Midbrain (tissue), 1 donor: ENCODE measurements around the gene NDUFB2.
"Not testable (repeated sequence)": the region's sequence is repeated elsewhere in the genome, so short reads cannot be mapped to it uniquely, and the experiment has no call there.

Source experiments
- DNase-seq: peaks from one replicate; lab custom pipeline; 2025; lab: John Stamatoyannopoulos, UW

Gene NDUFB2

DNA sequence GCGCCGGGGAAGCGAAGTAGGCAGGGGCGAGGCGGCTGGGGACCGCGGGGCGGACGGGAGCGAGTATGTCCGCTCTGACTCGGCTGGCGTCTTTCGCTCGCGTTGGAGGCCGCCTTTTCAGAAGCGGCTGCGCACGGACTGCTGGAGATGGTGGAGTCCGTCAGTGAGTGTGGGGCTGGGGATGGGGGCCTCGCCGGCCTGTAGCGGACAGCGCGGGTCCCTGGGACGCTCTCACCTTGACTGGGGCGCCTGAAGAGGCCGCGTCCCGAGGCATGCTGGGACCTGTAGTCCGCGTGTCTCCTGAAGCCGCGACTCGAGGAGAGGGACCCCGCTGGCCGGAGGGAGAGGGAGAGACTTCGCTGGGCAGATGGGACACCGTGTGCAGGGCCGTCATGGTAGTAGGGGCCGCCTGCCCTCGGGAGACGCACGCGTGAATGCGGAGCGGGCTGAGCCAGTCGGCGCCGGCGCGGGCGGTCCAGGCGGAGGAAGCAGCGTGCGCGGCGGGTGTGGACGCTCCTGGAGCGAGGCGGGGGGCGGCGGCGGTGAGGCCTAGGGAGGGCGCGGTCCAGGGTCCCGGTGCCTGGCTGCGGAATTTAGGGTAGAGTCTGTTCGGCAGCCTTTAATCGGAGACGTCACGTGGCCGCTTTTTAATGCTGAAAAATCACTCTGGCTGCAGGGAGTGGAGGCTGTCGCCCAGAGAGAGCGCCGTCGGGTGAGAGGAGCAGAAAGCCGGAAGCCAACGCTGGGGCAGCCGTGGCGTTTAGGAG, at the start of gene NDUFB2:
TSS of gene NDUFB2 (plus strand) at position 29 of the 767 bp plus-strand sequence. CDS start at position 66, 37 bp downstream.
- DNase-seq = peak; percentile 93

DNA sequence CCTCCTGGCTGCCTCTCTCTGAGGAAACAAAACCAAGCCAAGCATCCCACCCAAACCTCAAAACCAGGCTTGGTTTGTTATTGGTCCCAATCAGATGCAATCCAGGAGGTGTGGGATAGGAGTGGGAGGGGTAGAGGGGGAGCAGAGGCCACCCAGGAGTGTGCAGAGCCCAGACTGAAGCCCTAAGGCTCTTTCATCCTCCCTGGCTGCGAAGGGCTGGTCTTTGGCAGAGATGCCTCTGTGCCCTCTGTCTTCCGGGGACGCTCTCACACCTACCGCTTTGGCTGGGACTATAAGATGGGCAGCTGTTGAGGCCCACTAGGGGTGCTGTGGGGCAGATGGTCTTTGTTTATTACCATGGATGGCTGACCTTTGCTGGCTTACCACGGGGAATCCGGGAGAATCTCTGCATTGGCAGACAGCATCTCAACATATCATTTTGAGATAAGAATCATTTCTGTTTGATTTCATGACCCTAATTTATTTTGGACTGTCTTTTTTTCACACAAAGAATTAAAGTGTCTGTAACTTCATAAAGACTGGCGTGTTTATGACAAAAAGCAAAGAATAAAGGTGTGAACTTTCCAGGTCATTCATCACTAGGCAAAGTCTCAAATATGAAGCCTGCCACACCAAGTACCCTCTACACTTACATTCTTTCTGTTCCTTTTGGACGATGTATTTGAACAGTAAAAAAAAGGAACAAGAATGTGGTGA, 49.4 kb upstream of the NDUFB2 start:
- peak; percentile 34 for DNase-seq

DNA sequence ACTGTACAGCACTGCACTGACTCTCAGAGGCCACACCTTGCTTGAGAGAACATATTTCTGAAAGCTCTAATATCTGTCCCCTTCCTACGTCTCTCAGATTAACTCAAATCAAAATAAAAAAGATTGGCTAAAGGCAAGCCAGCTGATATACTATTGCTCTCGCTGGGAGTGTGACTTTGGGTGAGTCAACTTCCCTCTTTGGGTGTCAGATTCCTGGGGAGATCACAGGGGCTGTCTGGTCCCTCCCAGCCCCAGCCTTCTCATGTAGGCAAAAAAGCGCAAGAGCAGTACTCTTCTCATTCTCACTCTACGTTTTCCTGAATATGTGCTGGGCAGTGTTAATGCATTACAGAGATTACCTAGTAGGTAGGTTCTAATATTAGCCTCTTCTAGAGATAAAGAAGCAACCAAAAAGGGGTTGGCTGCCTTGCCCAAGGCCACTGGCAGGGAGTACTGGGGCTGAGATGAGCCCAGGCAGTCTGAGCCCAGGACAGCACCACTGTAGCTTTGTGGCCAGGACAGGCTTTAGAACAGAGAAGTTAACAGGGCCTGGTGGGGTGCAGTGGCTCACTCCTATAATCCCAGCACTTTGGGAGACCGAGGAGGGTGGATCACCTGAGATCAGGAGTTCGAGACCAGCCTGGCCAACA, 46.8 kb upstream of the NDUFB2 start:
- no peak for DNase-seq

GRCh38 chr7:140650367-140650766, 46.1 kb upstream of the NDUFB2 start:
- DNase-seq = no peak

DNA sequence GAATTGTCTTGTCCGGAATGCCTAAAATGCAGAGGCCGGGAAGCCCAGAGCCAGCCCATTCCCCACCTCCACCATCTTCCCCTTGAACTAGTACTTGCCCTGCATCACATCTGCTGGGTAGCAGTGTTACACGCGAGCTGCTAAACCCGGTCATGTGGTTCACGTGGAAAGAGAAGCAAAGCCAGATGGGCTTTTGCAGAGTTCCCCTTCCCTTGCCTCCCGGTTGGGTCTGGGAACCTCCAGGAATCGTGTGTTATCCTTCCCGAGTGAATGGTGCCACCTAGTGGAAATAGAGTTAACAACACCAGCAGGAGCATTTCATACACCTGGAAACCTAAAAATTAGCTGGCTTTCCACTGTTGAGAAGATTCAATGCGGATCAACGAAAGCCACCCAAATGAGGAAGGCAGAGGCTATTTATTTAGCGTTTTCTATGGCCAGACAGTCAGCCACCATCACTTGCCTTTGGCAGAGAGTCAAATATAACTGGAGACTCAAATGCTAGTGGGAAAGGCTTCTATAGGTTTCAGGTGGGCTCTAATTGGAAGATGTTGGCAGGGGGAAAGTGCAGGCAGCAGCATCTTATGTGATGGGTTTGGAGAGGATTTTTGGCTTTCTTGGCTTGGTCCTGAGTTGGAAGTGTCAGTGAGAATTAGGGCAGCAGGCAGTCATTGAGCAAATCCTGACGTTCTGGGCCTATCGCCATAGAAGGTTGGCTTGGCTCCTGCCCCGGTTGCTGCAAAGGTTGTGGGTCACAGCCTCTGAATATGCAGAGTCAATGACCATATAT, 43.0 kb upstream of the NDUFB2 start:
- peak; percentile 82 for DNase-seq

DNA sequence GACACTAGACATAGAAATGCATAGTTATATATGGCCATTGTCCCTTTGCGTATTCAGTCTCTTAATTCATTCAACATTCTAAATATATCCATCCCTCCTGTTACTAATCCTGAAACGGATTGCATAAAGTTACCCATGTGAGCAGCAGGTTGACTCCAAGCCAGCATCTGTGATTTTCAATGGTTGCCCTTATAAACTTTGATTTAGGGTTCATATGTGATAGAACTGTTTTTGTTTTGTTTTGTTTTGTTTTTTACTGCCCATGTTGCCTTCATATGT, 42.5 kb upstream of the NDUFB2 start:
- DNase-seq = no peak

GRCh38 chr7:140654661-140655060, 41.8 kb upstream of the NDUFB2 start:
- no peak for DNase-seq

- no peak for DNase-seq
Measured at GRCh38 chr7:140655511-140656408, 40.7 kb upstream of the NDUFB2 start.

- DNase-seq = peak; percentile 21
Measured at GRCh38 chr7:140656548-140657515, 39.7 kb upstream of the NDUFB2 start.

- no peak for DNase-seq
Measured at GRCh38 chr7:140657891-140658290, 38.6 kb upstream of the NDUFB2 start.

- no peak for DNase-seq
Measured at GRCh38 chr7:140659856-140660255, 36.7 kb upstream of the NDUFB2 start.

GRCh38 chr7:140661124-140661523, 35.4 kb upstream of the NDUFB2 start:
- no peak for DNase-seq

DNA sequence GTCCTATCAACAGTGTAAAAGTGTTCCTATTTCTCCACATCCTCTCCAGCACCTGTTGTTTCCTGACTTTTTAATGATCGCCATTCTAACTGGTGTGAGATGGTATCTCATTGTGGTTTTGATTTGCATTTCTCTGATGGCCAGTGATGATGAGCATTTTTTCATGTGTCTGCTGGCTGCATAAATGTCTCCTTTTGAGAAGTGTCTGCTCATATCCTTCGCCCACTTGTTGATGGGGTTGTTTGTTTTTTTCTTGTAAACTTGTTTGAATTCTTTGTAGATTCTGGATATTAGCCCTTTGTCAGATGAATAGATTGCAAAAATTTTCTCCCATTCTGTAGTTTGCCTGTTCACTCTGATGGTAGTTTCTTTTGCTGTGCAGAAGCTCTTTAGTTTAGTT, 33.6 kb upstream of the NDUFB2 start:
- DNase-seq = not testable (repeated sequence)

DNA sequence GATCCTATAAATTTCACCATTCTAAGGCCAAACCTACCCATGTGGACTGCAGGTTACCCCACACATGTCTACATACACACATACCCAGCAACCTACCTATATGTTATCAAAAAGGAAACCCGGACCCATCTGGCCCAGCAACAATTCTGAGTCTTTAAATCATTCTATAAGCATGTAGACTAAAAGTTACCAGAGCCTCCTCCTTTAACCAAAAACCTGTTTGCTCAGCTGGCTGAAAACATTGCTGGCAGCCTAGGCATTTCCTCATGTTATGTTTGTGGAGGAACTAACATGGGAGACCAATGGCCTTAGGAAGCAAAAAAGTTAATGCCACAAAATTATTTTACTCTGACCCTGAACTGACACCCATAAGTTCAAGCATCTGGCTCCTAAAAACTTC, 29.0 kb upstream of the NDUFB2 start:
- DNase-seq = no peak

GRCh38 chr7:140668641-140669040, 27.9 kb upstream of the NDUFB2 start:
- DNase-seq = no peak

DNA sequence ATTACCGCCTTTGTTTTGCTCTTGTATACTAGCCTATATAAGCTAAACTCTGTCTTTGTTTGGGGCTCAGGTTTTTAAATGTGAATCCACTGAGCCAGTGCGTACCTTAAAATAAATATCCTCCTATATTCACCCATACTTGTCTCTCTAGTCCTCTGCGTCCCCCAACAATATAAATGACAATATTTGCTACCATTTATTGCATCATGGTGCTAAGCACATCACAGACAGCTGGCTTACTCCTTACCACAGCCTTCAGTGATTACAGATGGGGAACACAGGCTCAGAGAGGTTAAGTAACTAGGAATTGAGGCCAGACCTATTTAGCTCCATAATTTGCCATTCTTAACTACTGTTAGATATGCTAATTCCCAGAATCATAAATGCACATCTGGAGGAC, 27.2 kb upstream of the NDUFB2 start:
- no peak for DNase-seq

DNA sequence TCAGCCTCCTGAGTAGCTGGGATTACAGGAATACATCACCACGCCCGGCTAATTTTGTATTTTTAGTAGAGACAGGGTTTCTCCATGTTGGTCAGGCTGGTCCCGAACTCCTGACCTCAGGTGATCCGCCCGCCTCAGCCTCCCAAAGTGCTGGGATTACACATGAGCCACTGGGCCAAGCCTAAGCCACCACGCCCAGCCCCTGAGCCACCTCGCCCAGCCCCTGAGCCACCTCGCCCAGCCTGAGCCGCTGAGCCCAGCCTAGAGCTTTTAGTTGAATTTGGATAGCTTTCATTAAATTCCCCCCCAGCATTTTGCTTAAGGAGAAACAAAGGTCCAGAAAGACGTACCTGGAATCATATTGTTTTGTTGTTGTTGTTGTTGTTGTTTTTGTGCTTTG, 26.6 kb upstream of the NDUFB2 start:
- DNase-seq = not testable (repeated sequence)

GRCh38 chr7:140670343-140670935, 26.1 kb upstream of the NDUFB2 start:
- DNase-seq = no peak

GRCh38 chr7:140671966-140672365, 24.5 kb upstream of the NDUFB2 start:
- no peak for DNase-seq
